ENCODE data around the gene CALR3.

The CALR3 gene

DNA sequence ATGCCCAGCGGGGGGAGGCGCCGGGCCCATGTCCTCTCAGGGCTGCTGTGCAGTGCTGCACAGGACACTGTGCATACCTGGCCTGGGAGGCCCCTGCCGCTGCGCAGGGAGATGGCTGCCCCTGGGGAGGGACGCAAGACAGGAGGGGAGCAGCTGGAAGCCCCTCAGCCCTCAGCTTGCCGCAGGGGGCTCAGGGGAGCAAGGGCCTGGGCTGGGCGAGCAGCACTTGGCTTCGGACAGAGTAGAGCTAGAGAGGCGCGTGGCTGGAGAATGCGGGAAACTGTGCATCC is 35.4 kb upstream of the CALR3 start:
- Histone ChIP-seq H3K36me3 (ENCODE audit: control insufficient read depth, insufficient read depth, low read length) (peaks cover 66% of the 10 kb centered on the region), H3K4me1 (ENCODE audit: control insufficient read depth, insufficient read depth, low read length) (no peaks in the 10 kb centered on the region), H3K27me3 (ENCODE audit: control insufficient read depth, insufficient read depth, low read length) (no peaks in the 10 kb centered on the region), H3K27ac (ENCODE audit: low read depth, low read length) (no peak overlapping the region), H3K4me3 (ENCODE audit: low read length) (no peak overlapping the region), H3K9ac (ENCODE audit: low read length) (no peak overlapping the region)

DNA sequence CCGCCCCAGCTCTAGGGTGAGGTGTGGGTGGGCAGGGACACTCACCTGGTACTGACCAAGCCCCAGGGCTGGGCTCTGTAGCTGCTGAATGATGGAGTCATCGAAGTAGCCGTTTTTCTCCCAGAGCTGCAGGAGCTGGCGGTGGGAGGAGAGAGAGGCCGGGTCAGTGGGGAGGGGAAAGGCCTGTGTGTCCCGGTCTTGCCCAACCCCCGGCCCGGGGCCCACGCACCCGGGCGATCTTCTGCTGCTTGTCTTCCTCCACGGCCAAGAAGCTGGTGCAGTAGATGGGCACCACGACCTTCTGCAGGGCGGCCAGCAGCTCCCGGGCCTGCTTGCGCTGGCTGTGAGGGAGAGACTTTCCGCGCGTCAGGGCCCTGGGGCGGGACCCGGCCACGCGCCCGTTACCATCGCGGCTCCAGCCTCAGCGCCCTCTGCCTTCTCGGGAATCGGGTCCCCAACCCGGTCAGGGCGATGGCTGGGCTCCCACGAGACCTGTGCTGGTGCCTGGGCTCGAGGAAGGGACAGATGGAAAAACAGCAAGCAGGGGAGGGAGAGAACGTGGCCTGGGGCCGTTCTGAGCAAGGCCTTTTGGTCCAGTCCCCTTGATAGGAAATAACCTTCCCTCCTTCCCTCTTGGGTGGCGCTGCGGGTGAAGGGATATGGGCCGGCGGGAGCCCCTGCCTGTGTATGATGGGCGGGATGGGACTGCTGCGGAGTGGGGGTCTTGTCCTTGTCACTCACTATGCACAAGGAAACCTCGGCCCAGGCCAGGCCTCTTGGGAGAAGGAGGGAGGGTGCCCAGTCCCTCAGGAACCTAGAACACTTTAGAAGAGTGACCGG is 34.8 kb upstream of the CALR3 start:
- H3K4me1 ChIP-seq (ENCODE audit: control insufficient read depth, insufficient read depth, low read length) = no peaks in the 10 kb centered on the region
- H3K27me3 ChIP-seq (ENCODE audit: control insufficient read depth, insufficient read depth, low read length) = no peaks in the 10 kb centered on the region
- H3K36me3 ChIP-seq (ENCODE audit: control insufficient read depth, insufficient read depth, low read length) = peaks cover 68% of the 10 kb centered on the region
- no peak overlapping the region for H3K9ac ChIP-seq (ENCODE audit: low read length)
- no peak overlapping the region for H3K4me3 ChIP-seq (ENCODE audit: low read length)
- H3K27ac ChIP-seq (ENCODE audit: low read depth, low read length) = no peak overlapping the region

DNA sequence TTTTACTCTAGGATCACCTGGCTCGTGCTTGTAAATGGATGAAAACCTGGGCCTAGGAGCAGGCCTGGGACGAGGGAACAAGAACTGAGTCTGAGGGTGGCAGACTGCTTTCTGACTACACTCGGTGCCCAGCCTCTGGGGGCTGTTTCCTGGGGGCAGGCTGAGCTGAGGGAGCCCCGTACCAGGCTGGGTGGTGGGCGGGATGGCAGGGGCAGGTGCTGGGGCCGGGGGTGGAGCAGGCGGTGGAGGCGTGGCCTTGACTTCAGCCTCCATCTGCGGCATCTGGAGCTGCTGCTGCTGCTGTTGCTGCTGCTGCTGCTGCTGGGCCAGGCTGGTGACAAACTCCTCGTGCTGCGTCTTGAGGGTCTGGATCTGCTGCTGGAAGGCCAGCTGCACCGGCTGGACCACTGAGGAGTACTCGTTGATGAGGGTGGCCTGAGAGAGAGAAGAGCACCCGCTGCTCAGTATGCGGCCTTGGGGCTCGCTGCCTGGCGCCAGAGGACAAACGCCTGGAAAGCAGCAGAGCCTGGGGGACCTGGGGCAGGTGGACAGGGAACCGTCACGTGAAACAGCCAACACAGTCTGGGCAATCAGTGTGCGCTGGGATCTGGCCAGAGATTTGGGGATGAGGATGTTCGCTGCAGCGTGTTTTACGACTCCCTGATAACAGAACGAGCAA is 33.6 kb upstream of the CALR3 start:
- H3K9ac ChIP-seq (ENCODE audit: low read length) = no peak overlapping the region
- H3K4me3 ChIP-seq (ENCODE audit: low read length) = no peak overlapping the region
- H3K4me1 ChIP-seq (ENCODE audit: control insufficient read depth, insufficient read depth, low read length) = no peaks in the 10 kb centered on the region
- H3K27me3 ChIP-seq (ENCODE audit: control insufficient read depth, insufficient read depth, low read length) = no peaks in the 10 kb centered on the region
- H3K36me3 ChIP-seq (ENCODE audit: control insufficient read depth, insufficient read depth, low read length) = peaks cover 63% of the 10 kb centered on the region
- H3K27ac ChIP-seq (ENCODE audit: low read depth, low read length) = no peak overlapping the region

DNA sequence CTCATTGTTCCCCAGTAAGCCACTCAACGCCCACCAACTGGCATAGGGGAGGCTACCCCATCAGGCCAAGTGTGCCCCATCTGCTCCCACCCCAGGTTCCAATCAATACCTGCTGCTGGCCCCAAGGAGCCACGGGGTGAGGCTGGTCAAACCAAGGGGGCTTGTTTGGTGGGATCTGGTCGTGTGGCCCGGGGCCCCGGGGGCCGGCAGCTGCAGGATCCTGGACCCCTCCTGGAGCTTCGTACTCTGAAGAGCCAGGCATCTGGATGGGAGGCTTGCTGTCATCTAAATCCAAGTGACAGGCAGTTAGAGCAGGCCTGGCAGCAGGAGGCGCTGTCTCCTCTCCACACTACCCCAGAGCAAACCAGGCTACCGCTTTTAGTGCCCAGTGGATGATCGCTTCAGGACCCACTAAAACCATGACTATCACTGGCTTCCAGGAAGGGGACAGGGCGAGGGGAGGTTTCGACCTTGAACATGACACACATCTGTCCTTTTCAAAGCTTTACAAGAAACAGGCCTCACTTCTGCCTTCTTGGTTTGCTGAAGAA is 32.1 kb upstream of the CALR3 start:
- peaks cover 65% of the 10 kb centered on the region for H3K36me3 ChIP-seq (ENCODE audit: control insufficient read depth, insufficient read depth, low read length)

GRCh38 chr19:16527334-16527935 is 31.5 kb upstream of the CALR3 start:
- Histone ChIP-seq H3K4me3 (ENCODE audit: low read length) (no peak overlapping the region), H3K27ac (ENCODE audit: low read depth, low read length) (no peak overlapping the region), H3K9ac (ENCODE audit: low read length) (no peak overlapping the region), H3K4me1 (ENCODE audit: control insufficient read depth, insufficient read depth, low read length) (no peaks in the 10 kb centered on the region), H3K36me3 (ENCODE audit: control insufficient read depth, insufficient read depth, low read length) (peaks cover 64% of the 10 kb centered on the region), H3K27me3 (ENCODE audit: control insufficient read depth, insufficient read depth, low read length) (no peaks in the 10 kb centered on the region)

More for the DNA sequence above, 32.1 kb upstream of the CALR3 start:
- Histone ChIP-seq H3K27me3 (ENCODE audit: control insufficient read depth, insufficient read depth, low read length) (no peaks in the 10 kb centered on the region), H3K4me1 (ENCODE audit: control insufficient read depth, insufficient read depth, low read length) (no peaks in the 10 kb centered on the region), H3K4me3 (ENCODE audit: low read length) (no peak overlapping the region), H3K9ac (ENCODE audit: low read length) (no peak overlapping the region), H3K27ac (ENCODE audit: low read depth, low read length) (no peak overlapping the region)

- no peak overlapping the region for H3K9ac ChIP-seq (ENCODE audit: low read length)
- no peaks in the 10 kb centered on the region for H3K27me3 ChIP-seq (ENCODE audit: control insufficient read depth, insufficient read depth, low read length)
- H3K27ac ChIP-seq (ENCODE audit: low read depth, low read length) = no peak overlapping the region
- H3K36me3 ChIP-seq (ENCODE audit: control insufficient read depth, insufficient read depth, low read length) = peaks cover 53% of the 10 kb centered on the region
- H3K4me1 ChIP-seq (ENCODE audit: control insufficient read depth, insufficient read depth, low read length) = no peaks in the 10 kb centered on the region
- no peak overlapping the region for H3K4me3 ChIP-seq (ENCODE audit: low read length)
Observed at GRCh38 chr19:16525751-16526481, 29.9 kb upstream of the CALR3 start.

GRCh38 chr19:16524991-16525734 is 29.2 kb upstream of the CALR3 start:
- Histone ChIP-seq H3K27me3 (ENCODE audit: control insufficient read depth, insufficient read depth, low read length) (no peaks in the 10 kb centered on the region), H3K36me3 (ENCODE audit: control insufficient read depth, insufficient read depth, low read length) (peaks cover 52% of the 10 kb centered on the region), H3K9ac (ENCODE audit: low read length) (no peak overlapping the region), H3K4me1 (ENCODE audit: control insufficient read depth, insufficient read depth, low read length) (no peaks in the 10 kb centered on the region), H3K4me3 (ENCODE audit: low read length) (no peak overlapping the region), H3K27ac (ENCODE audit: low read depth, low read length) (no peak overlapping the region)

DNA sequence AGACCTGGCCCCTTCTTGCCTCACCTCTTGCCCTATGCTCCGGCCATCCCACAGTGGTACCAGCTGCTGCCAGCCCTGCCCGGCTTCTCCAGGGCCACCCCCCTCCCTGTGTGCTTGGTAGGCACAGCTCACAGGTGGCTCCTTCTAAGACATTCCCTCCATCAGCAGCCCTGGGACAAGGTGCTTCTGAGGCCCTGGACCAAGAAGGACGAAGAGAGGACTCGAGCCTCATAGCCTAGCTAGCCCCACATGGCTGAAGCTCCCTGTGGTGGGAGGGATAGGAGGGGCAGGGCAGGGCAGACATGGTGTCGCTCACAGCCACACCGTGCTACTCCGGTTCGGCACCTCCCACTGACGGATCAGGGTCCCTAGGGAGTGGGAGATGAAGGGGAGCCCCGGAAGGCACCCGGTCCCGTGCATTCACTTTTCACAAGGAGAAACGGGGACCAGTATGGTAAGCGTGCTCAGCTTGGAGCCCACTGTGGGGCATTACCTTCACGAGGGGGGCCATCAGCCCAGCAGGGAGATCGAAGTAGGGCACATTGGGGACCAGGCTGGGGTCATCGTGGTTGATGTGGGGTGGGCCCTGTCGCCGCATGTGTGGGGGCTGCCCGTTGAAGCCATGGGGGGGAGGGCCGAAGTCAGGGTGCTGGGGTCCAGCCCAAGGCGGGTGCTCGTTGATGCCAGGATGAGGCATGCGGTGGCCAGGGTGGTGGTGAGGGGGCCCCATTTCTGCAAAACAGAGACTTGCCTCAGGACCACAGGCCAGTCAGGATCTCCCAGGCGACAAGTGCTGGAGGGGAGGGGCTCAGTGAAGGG is 26.8 kb upstream of the CALR3 start:
- H3K36me3 ChIP-seq (ENCODE audit: control insufficient read depth, insufficient read depth, low read length) = peaks cover 51% of the 10 kb centered on the region
- H3K27me3 ChIP-seq (ENCODE audit: control insufficient read depth, insufficient read depth, low read length) = no peaks in the 10 kb centered on the region

GRCh38 chr19:16521715-16522289 is 25.8 kb upstream of the CALR3 start:
- Histone ChIP-seq H3K4me3 (ENCODE audit: low read length) (no peak overlapping the region), H3K9ac (ENCODE audit: low read length) (no peak overlapping the region), H3K27me3 (ENCODE audit: control insufficient read depth, insufficient read depth, low read length) (no peaks in the 10 kb centered on the region), H3K27ac (ENCODE audit: low read depth, low read length) (no peak overlapping the region), H3K36me3 (ENCODE audit: control insufficient read depth, insufficient read depth, low read length) (peaks cover 46% of the 10 kb centered on the region), H3K4me1 (ENCODE audit: control insufficient read depth, insufficient read depth, low read length) (no peaks in the 10 kb centered on the region)

More for the DNA sequence above, 26.8 kb upstream of the CALR3 start:
- Histone ChIP-seq H3K9ac (ENCODE audit: low read length) (no peak overlapping the region), H3K4me1 (ENCODE audit: control insufficient read depth, insufficient read depth, low read length) (no peaks in the 10 kb centered on the region), H3K27ac (ENCODE audit: low read depth, low read length) (no peak overlapping the region), H3K4me3 (ENCODE audit: low read length) (no peak overlapping the region)

DNA sequence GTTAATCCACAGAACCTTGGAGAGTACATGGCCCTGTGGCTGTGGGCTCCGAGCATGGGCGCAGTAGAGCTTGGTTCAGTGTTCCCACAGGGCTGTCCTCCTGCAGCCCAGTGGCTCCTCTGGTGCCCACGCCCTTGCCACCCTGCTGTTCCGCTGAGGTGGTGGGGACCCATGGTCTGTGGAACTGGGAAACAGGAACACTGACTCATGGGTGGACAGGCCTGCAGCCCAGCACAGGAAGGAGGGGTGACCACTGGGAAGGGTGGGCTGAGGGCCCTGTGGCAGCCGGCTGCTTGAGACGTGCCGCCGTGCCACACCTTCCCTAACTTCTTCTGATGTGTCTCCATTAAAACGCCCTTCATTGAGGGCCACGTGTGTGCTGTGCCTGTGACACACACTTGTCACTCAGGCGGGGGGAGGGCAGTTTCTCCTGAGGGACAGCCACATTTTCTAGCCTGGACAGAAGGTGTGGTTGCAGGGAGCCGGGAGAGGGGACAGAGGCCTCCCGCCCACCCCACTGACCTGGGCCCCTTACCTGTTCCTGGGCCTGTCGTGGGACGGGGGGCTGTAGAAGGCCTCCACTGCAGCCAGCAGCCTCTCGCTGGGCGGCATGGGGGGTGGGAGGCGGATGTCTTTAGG is 25.1 kb upstream of the CALR3 start:
- no peaks in the 10 kb centered on the region for H3K27me3 ChIP-seq (ENCODE audit: control insufficient read depth, insufficient read depth, low read length)
- H3K27ac ChIP-seq (ENCODE audit: low read depth, low read length) = no peak overlapping the region
- H3K4me3 ChIP-seq (ENCODE audit: low read length) = no peak overlapping the region
- no peaks in the 10 kb centered on the region for H3K4me1 ChIP-seq (ENCODE audit: control insufficient read depth, insufficient read depth, low read length)
- peaks cover 49% of the 10 kb centered on the region for H3K36me3 ChIP-seq (ENCODE audit: control insufficient read depth, insufficient read depth, low read length)
- no peak overlapping the region for H3K9ac ChIP-seq (ENCODE audit: low read length)
